Activated CD8-positive, alpha-beta memory T cell treated with anti-CD3 and anti-CD28 coated beads, Interleukin-2, amount 10 ng/mL, durations not matched to agents 7 days and 5 days (primary cell): ENCODE measurements around the gene PRM2. TPM values are rescaled to one million over a fixed set of nuclear protein-coding genes. Genes with fewer than 3 reads are reported as not detected.

Source experiments
- ATAC-seq: fragments of 150-1000 bp; cut with Tn5 transposase; one replicate; pipeline ENCODE4 v1.10.0; 2021; ENCODE audit warnings: moderate library complexity
- CTCF ChIA-PET: fragments of 350-600 bp; sonication (Branson Sonifier 250); formaldehyde crosslinking; loops from one replicate; lab custom pipeline; 2021; ENCODE audit warnings: antibody characterized with exemption; lab: Charles Lee
- DNase-seq: peaks from one replicate; pipeline ENCODE4 v3.0.0-alpha.2; 2020
- H3K27ac Mint-ChIP-seq: one replicate; pipeline ENCODE4 v1.8.0; 2021; ENCODE audit warnings: mild to moderate bottlenecking, mixed read lengths
- H3K27me3 Mint-ChIP-seq: one replicate; pipeline ENCODE4 v1.8.0; 2021; ENCODE audit warnings: mixed read lengths
- H3K36me3 Mint-ChIP-seq: one replicate; pipeline ENCODE4 v1.8.0; 2021; ENCODE audit warnings: mild to moderate bottlenecking, mixed read lengths
- H3K4me1 Mint-ChIP-seq: one replicate; pipeline ENCODE4 v1.8.0; 2021; ENCODE audit warnings: mixed read lengths
- H3K4me3 Mint-ChIP-seq: one replicate; pipeline ENCODE4 v1.8.0; 2021; ENCODE audit warnings: mild to moderate bottlenecking, moderate library complexity, mixed read lengths
- H3K9me3 Mint-ChIP-seq: one replicate; pipeline ENCODE4 v1.8.0; 2022; ENCODE audit warnings: low read depth, mixed read lengths
- total RNA-seq, 2 experiments: library from RNA; stranded (reverse); gene quantifications; one replicate each; pipeline ENCODE4 v1.2.3, GENCODE V29; 2021

The PRM2 gene
- total RNA-seq, 2 experiments from 2014 or later: not detected

DNA sequence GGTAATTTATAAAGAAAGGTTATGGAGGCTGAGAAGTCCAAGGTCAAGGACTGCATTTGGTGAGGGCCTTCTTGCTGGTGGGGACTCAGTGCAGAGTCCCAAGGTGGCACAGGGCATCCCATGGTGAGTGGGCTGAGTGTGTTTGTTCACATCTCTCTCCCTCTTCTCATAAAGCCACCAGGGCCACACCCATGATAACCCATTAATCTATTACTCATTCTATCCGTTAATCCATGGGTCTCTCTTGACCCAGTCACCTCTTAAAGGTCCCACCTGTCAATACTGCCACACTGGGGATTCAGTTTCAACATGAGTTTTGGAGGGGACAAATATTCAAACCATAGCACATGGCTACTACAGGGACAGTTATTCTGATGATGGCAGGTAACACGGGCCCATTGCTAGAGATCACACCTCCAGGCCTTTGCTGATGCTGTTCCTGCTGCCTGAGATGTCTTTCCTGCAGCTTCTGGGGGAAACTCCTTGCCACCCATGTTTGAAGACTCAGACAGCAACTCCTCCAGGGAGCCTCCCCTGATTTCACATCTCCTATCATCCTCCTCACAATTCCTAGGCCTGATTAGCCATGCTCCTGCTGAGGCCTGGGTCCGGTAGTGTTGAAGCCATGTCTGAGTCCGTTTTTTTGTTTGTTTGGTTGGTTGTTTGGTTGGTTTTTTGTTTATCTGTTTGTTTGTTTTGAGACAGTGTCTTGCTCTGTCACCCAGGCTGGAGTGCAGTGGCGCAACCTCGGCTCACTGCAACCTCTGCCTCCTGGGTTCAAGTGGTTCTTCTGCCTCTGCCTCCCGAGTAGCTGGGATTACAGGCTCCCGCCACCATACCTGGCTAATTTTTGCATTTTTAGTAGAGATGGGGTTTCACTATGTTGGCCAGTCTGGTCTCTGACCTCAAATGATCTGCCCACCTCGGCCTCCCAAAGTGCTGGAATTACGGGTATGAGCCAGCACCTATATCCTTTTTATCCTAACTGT, 36.3 kb downstream of the PRM2 start:
- ATAC-seq: no peak
- no peak for DNase-seq
- Mint-ChIP-seq H3K36me3 (no peaks in the 10 kb centered on the region), H3K4me1 (peaks cover 26% of the 10 kb centered on the region), H3K27ac (no peak overlapping the region), H3K9me3 (no peaks in the 10 kb centered on the region), H3K27me3 (no peaks in the 10 kb centered on the region), H3K4me3 (no peak overlapping the region)
- CTCF ChIA-PET: interaction anchor here (0.6 to 2.0 kb wide), 5 partner anchors 12 to 138 kb away, joined by 3 to 12 read pairs (median 4); partner anchors contain the start of gene SOCS1

DNA sequence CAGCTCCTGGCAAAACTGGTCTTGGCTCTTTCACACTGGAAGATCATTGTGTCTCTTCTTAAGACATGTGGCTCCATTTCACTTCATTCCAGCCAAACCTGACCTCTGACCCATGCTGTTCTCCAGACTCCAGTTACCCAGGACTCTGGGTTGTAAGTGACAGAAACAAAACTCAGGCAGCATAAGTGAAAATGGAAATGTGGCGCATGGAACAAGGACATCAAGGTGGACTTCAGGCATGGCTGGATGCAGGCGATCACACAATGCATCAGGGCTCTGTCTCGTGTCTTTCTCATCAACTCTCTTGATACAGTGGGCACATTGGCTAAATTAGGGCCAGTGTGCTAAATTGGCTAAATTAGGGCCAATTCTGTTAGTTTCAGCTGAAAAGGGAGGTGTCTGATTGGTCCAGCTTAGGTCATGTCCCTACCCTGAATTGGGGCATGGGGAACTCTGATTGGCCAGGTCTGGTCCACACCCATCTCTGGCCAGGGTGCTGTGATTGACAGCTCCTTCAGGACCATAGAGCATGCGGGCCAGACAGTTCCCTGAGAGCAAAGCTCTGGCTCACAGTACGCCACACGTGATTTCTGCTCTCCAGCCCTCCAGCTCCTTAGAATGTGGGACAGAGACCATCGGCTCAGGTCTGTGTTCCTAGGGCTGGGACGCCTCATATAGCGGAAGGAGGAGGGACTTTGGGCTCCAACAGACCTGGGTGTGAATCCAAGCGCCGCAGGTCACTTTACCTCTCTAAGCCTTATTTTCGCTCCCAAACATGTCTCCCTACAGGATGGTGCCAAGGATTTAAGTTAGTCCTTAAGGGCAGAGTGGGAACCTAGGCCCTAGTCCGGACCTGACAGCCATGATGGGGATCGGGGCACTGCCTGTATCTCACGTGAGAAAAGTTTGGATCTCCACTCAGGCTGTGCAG, 37.7 kb downstream of the PRM2 start:
- ATAC-seq: no peak
- Mint-ChIP-seq H3K27ac (peak overlapping the region; percentile 31), H3K36me3 (no peaks in the 10 kb centered on the region), H3K9me3 (no peaks in the 10 kb centered on the region), H3K4me1 (peaks cover 38% of the 10 kb centered on the region), H3K4me3 (no peak overlapping the region), H3K27me3 (no peaks in the 10 kb centered on the region)
- no peak for DNase-seq
- CTCF ChIA-PET: interaction anchor here (0.8 to 1.7 kb wide), 4 partner anchors 8 to 118 kb away, joined by 3 to 4 read pairs (median 3); no protein-coding TSS in a partner anchor

GRCh38 chr16:11236461-11237254, 39.6 kb downstream of the PRM2 start:
- Mint-ChIP-seq H3K27me3 (no peaks in the 10 kb centered on the region), H3K36me3 (no peaks in the 10 kb centered on the region), H3K4me3 (no peak overlapping the region), H3K4me1 (peaks cover 54% of the 10 kb centered on the region), H3K27ac (peak overlapping the region; percentile 47), H3K9me3 (no peaks in the 10 kb centered on the region)
- DNase-seq (no peak), ATAC-seq (no peak)
- CTCF ChIA-PET: interaction anchor here (0.7 to 4.7 kb wide), 7 partner anchors 9 to 75 kb away, joined by 3 to 30 read pairs (median 4); partner anchors contain the start of gene SOCS1

DNA sequence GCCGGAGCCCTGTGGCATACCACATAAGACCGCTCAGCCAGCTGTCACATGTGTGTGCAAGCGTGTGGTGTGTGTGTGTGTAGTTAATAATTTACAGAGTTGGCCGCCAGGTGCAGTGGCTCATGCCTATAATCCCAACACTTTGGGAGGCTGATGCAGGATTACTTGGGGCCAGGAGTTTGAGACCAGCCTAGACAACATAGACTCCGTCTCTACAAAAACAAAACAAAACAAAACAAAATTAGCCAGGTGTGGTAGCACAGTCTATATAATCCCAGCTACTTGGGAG, 40.6 kb downstream of the PRM2 start:
- ATAC-seq: no peak
- peak overlapping the region; percentile 82 for H3K27ac Mint-ChIP-seq

GRCh38 chr16:11234884-11235702, 41.2 kb downstream of the PRM2 start:
- peaks cover 64% of the 10 kb centered on the region for H3K4me1 Mint-ChIP-seq
- H3K36me3 Mint-ChIP-seq: no peaks in the 10 kb centered on the region
- ATAC-seq: no peak
- CTCF ChIA-PET: interaction anchor here (1.0 to 4.7 kb wide), 9 partner anchors 10 to 476 kb away, joined by 3 to 30 read pairs (median 4); partner anchors contain the start of gene SOCS1
- H3K9me3 Mint-ChIP-seq: no peaks in the 10 kb centered on the region
- no peaks in the 10 kb centered on the region for H3K27me3 Mint-ChIP-seq
- H3K27ac Mint-ChIP-seq: peak overlapping the region; percentile 82
- peak; percentile 53 for DNase-seq
- H3K4me3 Mint-ChIP-seq: peak overlapping the region; percentile 1

More for the DNA sequence above, 40.6 kb downstream of the PRM2 start:
- CTCF ChIA-PET: interaction anchor here (0.7 to 4.7 kb wide), 6 partner anchors 10 to 135 kb away, joined by 3 to 30 read pairs (median 4); partner anchors contain the start of gene SOCS1
- peaks cover 63% of the 10 kb centered on the region for H3K4me1 Mint-ChIP-seq
- H3K9me3 Mint-ChIP-seq: no peaks in the 10 kb centered on the region
- no peak overlapping the region for H3K4me3 Mint-ChIP-seq
- H3K36me3 Mint-ChIP-seq: no peaks in the 10 kb centered on the region
- no peak for DNase-seq
- H3K27me3 Mint-ChIP-seq: no peaks in the 10 kb centered on the region

GRCh38 chr16:11233727-11234376, 42.4 kb downstream of the PRM2 start:
- no peaks in the 10 kb centered on the region for H3K36me3 Mint-ChIP-seq
- H3K4me3 Mint-ChIP-seq: peak overlapping the region; percentile 63
- H3K27me3 Mint-ChIP-seq: no peaks in the 10 kb centered on the region
- ATAC-seq (peak; percentile 41), DNase-seq (peak; percentile 92)
- CTCF ChIA-PET: interaction anchor here (0.9 to 4.7 kb wide), 16 partner anchors 8 to 280 kb away, joined by 3 to 30 read pairs (median 5); partner anchors contain the start of gene SOCS1
- H3K4me1 Mint-ChIP-seq: peaks cover 77% of the 10 kb centered on the region
- H3K9me3 Mint-ChIP-seq: no peaks in the 10 kb centered on the region
- peak overlapping the region; percentile 96 for H3K27ac Mint-ChIP-seq

DNA sequence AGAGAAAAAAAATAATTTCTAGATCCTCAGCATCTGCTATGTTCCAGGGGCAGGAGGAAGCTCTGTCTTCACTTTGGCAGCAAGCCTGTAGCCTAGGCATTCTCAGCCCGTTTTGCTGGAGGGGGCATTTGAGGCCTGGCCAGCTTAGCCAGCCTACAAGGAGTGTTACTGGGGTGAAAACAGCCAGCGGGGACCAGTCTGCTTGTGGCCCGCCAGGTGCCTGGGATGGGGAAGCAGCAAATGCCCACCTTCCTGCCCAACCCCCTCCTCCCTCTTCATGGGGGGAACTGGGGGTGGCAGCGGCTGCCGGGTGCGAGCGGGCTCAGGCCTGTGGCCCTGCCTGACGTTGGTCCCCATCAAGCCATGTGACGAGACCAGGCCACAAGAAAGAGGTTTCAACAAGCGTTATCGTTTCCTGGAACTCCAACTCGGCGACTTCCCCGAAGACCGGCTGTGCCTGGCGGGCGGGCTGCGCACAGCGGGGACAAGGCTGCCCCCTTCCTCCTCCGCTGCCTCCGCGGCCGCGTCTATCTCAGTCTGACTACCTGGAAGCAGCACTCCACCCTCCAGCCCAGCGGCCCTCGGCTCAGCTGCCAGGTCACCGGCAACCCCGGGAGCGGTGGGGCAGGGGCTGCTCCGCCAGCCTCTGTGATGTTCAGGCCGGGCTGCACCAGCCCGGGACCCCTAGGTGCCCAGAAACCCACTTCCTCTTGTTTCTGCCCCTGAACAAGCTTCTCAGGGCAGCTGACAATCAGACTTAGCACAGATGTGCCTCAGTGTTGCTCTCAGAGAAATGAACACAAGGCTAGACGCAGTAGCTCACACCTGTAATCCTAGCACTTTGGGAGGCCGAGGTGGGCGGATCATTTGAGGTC, 43.2 kb downstream of the PRM2 start:
- Mint-ChIP-seq H3K9me3 (no peaks in the 10 kb centered on the region), H3K27me3 (no peaks in the 10 kb centered on the region), H3K27ac (peak overlapping the region; percentile 96), H3K36me3 (no peaks in the 10 kb centered on the region), H3K4me1 (peaks cover 79% of the 10 kb centered on the region), H3K4me3 (peak overlapping the region; percentile 63)
- ATAC-seq: peak; percentile 88
- peak; percentile 98 for DNase-seq
- CTCF ChIA-PET: interaction anchor here (0.6 to 4.7 kb wide), 16 partner anchors 8 to 279 kb away, joined by 3 to 30 read pairs (median 5); partner anchors contain the start of gene SOCS1

DNA sequence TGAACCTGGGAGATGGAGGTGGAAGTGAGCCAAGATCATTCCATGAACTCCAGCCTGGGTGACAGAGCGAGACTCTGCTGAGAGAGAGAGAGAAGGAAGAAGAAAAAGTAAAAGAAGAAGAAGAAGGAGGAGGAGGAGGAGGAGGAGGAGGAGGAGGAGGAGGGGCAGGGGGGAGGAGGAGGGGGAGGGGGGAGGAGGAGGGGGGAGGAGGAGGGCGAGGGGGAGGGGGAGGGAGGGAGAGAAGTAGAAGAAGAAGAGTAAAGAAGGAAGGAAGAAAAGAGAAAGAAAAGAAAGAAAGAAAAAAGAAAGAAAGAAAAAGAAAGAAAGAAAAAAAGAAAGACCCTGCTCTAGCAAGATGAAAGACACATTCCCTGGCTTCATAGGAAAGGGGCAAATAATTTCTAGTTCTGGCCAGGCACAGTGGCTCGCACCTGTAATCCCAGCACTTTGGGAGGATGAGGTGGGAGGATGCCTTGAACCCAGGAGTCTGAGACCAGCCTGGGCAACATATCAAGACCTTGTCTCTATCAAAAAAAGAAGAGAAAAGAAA, 43.9 kb downstream of the PRM2 start:
- DNase-seq (no peak), ATAC-seq (no peak)
- H3K9me3 Mint-ChIP-seq: no peaks in the 10 kb centered on the region
- no peaks in the 10 kb centered on the region for H3K36me3 Mint-ChIP-seq
- H3K27ac Mint-ChIP-seq: peak overlapping the region; percentile 96
- H3K4me1 Mint-ChIP-seq: peaks cover 77% of the 10 kb centered on the region
- no peaks in the 10 kb centered on the region for H3K27me3 Mint-ChIP-seq
- peak overlapping the region; percentile 63 for H3K4me3 Mint-ChIP-seq
- CTCF ChIA-PET: interaction anchor here (0.6 to 4.7 kb wide), 11 partner anchors 8 to 278 kb away, joined by 3 to 30 read pairs (median 5); partner anchors contain the start of gene SOCS1

DNA sequence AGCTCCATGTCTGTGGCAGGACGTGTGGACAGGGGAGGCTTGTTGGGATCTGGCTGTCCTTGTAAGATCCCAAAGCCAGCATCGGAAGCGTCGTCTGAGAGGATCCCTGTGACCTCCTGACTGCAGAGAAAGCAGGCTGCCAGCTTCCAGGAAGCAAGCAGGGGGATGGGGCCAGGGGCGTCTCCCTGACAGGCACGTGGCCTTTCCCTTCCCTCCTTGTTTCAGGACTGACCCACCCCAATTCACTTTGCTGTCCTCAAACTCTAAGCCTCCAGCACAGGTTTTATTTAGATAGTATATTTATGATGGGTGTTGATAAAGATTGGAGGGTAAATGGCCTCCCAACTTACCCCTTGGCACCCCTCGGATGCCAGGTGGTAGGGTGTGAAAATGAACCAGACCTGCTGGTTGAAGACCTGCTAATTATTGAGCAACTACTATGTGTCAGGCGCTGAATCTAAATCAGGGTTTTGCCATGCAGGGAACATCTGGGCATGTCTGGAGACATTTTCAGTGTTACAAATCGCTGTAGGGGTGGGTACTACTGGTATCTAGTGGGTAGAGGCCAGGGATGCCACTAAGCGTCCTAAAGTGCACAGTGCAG, 44.8 kb downstream of the PRM2 start:
- CTCF ChIA-PET: interaction anchor here (1.4 to 2.8 kb wide), 3 partner anchors 20 to 266 kb away, joined by 3 to 15 read pairs (median 5); no protein-coding TSS in a partner anchor
- H3K27ac Mint-ChIP-seq: peak overlapping the region; percentile 96
- no peaks in the 10 kb centered on the region for H3K9me3 Mint-ChIP-seq
- ATAC-seq (no peak), DNase-seq (no peak)
- H3K27me3 Mint-ChIP-seq: no peaks in the 10 kb centered on the region
- peaks cover 77% of the 10 kb centered on the region for H3K4me1 Mint-ChIP-seq
- H3K36me3 Mint-ChIP-seq: no peaks in the 10 kb centered on the region
- H3K4me3 Mint-ChIP-seq: no peak overlapping the region

- H3K4me1 Mint-ChIP-seq: peaks cover 82% of the 10 kb centered on the region
- CTCF ChIA-PET: interaction anchor here (1.8 kb wide), 1 partner anchor 22 kb away, joined by 5 read pairs; no protein-coding TSS in a partner anchor
- no peaks in the 10 kb centered on the region for H3K27me3 Mint-ChIP-seq
- peak overlapping the region; percentile 37 for H3K27ac Mint-ChIP-seq
- H3K4me3 Mint-ChIP-seq: no peak overlapping the region
- DNase-seq (no peak), ATAC-seq (no peak)
- no peaks in the 10 kb centered on the region for H3K9me3 Mint-ChIP-seq
- no peaks in the 10 kb centered on the region for H3K36me3 Mint-ChIP-seq
Measured at GRCh38 chr16:11229906-11230305, 46.4 kb downstream of the PRM2 start.
